Mucosa of descending colon (tissue), 3 donors: Measurements from ENCODE around the gene TBX15. TPM values are rescaled to one million over a fixed set of nuclear protein-coding genes. Genes with fewer than 3 reads are reported as not detected.

Experiments used
- ATAC-seq: fragments of 200-7000 bp; cut with Tn5 transposase; one replicate; pipeline ENCODE4 v1.9.1; 2020; ENCODE audit warnings: mild to moderate bottlenecking, moderate library complexity
- DNase-seq, 3 donors: peaks; one replicate each; pipeline ENCODE4 v3.0.0-alpha.2; 2020
- H3K36me3 ChIP-seq: fragments of 200-600 bp; one replicate; pipeline ENCODE4 v1.8.0; 2021; ENCODE audit warnings: low read depth, mild to moderate bottlenecking
- H3K4me1 ChIP-seq: fragments of 200-600 bp; one replicate; pipeline ENCODE4 v1.8.0; 2021; ENCODE audit warnings: low read depth, mild to moderate bottlenecking
- H3K4me3 ChIP-seq: fragments of 200-600 bp; one replicate; pipeline ENCODE4 v1.8.0; 2021; ENCODE audit warnings: mild to moderate bottlenecking
- H3K9me3 ChIP-seq: fragments of 200-600 bp; one replicate; pipeline ENCODE4 v1.8.0; 2021; ENCODE audit warnings: mild to moderate bottlenecking
- intact Hi-C, 2 donors: fragments of 100-400 bp; cut with DNase I in 1 of 2; cut with micrococcal nuclease in 1 of 2; formaldehyde crosslinking; loops; one replicate each; pipeline versions ENCODE4 v1.11.0 to v1.11.1; 2022; cut with DNase I, micrococcal nuclease
- total RNA-seq, 3 donors: library from RNA; stranded (reverse); fragmentation: NEBNext Ultra II Directional in 2 of 3; extraction: Animal tissue kit (Norgen Biotek cat#: 25700) in 2 of 3; gene quantifications; one replicate each; pipeline versions ENCODE4 v1.2.1 to v1.2.4, GENCODE V29; 2021 to 2023
- TF ChIP-seq, protein P1 (sequence below): fragments of 200-600 bp; IDR thresholded peaks from one replicate; pipeline ENCODE4 v1.8.0; 2022; ENCODE audit warnings: antibody characterized with exemption, mild to moderate bottlenecking
- donor health status: DM: no; HTN: no; CAD: no; lungs with moderate emphysema.
- donor health status: DM: no; HTN: no; CAD: no.
- donor health status: DM: no; HTN: yes; CAD: no.

Gene TBX15
- total RNA-seq, 3 donors from 2014 or later: not detected

DNA sequence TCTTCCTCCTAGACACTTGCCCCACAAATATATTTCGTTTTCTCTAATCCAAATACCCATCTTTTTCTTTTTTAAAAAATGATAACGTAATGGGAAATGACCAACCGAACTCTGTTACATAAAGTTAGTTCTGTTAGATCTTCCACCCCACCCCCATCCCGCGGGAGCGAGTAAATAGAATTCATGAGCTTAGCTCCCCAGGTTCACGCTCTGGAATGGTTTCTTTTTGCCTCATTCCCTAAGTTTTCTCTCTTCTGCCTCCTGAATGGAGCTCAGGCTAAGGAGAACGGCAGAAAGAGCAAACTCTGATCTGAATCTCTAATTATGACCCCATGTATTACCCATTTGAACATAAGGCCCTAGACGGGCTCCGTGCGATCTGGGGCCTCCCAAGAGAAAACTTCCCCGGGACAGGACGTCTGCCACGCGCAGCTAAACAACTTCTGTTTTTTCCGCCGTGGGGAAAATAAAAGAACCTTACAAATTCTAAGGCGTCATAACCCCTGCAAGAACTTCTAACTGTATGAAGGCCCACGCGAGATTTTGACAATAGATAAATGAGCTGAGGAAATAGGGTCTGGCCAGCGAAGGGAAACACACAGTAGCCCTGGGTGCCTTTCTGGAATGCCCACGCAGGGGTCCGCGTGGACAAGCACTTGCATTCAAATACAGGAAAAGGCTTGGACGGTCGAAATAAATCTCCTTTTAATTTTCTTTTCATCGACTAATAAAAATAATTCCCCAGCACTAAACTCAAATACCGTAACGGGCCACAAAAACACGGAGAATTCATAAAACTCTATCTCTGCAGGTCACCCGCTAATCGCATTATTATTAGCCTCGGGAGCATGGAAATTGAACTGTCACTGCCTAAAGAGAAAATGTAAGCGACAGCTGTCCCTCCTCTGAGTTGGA lies 2.2 kb downstream of the TBX15 start:
- Histone ChIP-seq H3K9me3 (no peaks in the 10 kb centered on the region), H3K4me3 (no peak overlapping the region), H3K36me3 (no peaks in the 10 kb centered on the region), H3K4me1 (peaks cover 18% of the 10 kb centered on the region)
- TF ChIP-seq, protein P1, sequence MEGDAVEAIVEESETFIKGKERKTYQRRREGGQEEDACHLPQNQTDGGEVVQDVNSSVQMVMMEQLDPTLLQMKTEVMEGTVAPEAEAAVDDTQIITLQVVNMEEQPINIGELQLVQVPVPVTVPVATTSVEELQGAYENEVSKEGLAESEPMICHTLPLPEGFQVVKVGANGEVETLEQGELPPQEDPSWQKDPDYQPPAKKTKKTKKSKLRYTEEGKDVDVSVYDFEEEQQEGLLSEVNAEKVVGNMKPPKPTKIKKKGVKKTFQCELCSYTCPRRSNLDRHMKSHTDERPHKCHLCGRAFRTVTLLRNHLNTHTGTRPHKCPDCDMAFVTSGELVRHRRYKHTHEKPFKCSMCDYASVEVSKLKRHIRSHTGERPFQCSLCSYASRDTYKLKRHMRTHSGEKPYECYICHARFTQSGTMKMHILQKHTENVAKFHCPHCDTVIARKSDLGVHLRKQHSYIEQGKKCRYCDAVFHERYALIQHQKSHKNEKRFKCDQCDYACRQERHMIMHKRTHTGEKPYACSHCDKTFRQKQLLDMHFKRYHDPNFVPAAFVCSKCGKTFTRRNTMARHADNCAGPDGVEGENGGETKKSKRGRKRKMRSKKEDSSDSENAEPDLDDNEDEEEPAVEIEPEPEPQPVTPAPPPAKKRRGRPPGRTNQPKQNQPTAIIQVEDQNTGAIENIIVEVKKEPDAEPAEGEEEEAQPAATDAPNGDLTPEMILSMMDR: no peak
- no peak for ATAC-seq
- DNase-seq: no peak
- intact Hi-C loops: no loop called here

DNA sequence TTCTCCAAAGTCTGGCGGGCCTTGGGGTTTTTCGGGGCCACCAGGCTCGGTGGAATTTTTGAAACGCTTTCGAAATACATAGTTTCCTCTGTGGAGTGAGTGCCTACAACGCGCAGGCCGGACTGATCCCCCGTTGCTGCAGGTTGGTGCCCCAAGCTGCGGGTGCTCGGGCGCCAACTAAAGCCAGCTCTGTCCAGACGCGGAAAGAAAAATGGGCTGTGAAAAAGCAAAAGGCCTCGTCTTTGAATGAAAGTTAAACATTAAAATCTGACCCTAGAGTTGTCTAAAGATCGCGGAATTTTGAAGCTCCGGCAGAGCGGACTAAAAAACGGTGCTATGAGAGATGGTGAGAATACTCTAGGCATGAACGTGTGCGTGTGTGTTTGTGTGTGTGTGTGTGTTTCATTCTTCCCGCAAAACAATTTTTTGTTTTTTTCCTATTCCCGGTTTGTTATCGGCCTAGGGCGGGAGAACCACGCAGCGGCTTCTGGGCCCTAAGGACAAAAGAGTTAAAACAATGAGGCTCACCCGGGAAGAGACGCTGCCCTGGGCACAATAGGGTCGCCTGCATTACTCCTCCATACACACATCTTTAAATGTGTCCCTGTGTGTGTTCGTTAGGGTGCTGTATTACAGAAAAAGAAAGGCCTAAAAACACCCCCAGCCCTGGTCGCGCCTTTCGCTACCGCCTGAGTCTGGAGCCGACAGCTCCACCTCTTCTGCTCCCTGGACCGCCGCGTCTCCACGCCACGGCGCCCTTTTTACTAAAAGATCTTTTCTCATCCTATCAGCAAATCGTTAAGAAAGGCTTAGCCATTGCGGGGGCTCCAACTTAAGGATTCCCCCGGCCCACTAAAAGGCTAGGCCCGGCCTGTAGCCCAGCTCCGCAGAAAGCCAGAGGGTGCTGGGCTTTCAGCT lies 3.2 kb downstream of the TBX15 start:
- DNase-seq: no peak
- no peak overlapping the region for H3K4me3 ChIP-seq
- H3K36me3 ChIP-seq: no peaks in the 10 kb centered on the region
- peak; percentile 19 for ATAC-seq
- intact Hi-C loops: no loop called here
- TF ChIP-seq, protein P1: no peak
- H3K9me3 ChIP-seq: no peaks in the 10 kb centered on the region
- peaks cover 18% of the 10 kb centered on the region for H3K4me1 ChIP-seq

DNA sequence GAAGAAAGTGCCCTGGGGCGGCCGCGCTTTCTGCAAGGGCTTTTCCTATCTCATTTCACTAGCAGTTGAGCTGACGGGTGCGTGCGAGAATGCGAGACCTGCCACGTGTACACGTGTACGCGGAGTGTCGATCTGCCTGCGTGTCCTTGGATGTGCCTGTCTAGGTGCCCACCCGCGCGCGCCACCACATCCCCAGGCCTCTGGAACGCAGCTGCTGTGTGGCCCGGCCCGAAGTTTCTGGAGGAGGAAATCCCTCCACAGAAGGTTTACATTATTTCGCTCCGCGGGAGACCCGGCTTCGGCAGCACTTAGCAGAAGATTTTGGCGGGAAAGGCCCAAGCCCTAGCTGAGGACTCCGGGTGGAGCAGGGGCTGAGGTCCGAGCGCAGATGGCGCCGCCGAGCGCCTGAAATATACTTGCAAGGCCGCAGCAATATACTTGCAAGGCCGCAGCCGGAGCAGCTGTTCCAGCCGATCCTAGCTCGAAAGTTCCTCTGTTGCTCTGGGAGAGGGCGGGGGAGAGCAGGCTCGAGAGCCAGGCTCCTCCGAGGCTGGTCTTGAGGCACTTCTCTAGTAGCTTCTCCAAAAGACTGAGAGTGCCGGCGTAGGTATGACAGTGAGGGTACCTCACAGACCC lies 3.9 kb downstream of the TBX15 start:
- ATAC-seq (peak; percentile 51), DNase-seq (peak in 2 of 3 donors; percentile 31 to 37)
- Histone ChIP-seq H3K4me1 (peaks cover 18% of the 10 kb centered on the region), H3K4me3 (no peak overlapping the region), H3K36me3 (no peaks in the 10 kb centered on the region), H3K9me3 (no peaks in the 10 kb centered on the region)
- TF ChIP-seq, protein P1: no peak
- intact Hi-C loops: no loop called here

DNA sequence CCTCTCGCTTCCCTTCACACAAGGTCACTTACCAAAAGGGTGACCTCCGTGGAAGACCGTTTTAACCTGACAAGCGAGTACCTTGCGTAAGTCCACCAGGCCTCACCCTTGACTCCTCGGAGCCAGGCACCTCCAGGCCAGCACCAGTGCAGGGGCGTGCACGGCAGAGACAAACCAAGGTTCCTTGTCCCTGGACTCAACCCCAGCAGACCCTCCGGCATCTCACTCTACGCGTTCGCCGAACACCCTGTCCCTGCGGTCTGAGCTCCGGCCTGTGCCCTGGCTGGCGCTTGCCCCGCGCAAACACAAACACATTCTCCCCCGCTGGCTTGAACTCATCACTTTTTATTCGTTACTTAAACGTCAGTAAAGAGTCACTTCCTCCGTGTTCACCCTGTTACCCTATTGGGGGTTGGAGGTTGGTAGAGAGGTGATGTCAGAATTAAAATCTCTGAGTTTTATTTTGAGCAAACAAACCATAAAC lies 4.5 kb downstream of the TBX15 start:
- Histone ChIP-seq H3K9me3 (no peaks in the 10 kb centered on the region), H3K36me3 (no peaks in the 10 kb centered on the region), H3K4me3 (no peak overlapping the region), H3K4me1 (peaks cover 18% of the 10 kb centered on the region)
- ATAC-seq (no peak), DNase-seq (no peak)
- TF ChIP-seq, protein P1: no peak
- intact Hi-C loops: no loop called here

DNA sequence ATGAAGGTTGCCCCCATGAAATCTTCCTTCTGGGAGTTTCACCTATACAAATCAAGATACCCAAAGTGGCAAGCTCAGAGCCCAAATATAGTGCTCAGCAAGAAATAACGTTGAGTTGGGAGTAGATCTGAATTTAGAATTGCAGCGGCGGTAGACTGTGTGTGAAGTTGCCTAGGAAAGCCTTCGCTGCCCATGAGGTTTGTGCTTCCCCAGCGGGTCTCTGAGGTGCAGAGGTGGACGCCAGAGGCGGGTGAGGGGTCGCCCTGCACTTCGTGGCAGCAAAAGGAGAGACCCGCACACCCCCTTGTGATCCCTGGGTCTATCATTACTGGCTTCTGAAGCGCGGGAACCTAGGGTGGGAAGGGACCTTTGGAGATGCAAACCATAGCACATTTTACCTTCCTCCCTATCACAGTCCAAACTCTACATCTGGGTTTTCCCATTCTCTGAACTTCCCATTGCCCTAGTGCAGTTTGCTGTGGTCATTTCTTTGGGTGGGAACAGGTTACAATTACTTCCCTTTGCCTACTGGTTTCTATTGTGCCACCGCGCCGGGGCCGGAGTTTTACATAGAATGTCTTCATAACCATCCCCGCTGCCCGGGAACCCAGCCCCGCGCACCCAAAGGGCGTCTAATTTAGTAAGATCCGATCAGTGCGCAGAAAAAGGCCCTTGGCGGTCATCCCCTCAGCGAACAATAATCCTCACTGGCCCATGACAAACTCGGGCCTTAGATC lies 5.2 kb downstream of the TBX15 start:
- Histone ChIP-seq H3K9me3 (no peaks in the 10 kb centered on the region), H3K4me3 (no peak overlapping the region), H3K36me3 (no peaks in the 10 kb centered on the region), H3K4me1 (peaks cover 18% of the 10 kb centered on the region)
- ATAC-seq: no peak
- intact Hi-C loops: no loop called here
- DNase-seq: no peak
- TF ChIP-seq, protein P1: no peak
